Fibroblast of the conjunctiva (primary cell): ENCODE results near the gene C10orf62.
"Not testable (repeated sequence)": the region's sequence is repeated elsewhere in the genome, so short reads cannot be mapped to it uniquely, and the experiment has no call there.

Experiments
- DNase-seq: peaks from one replicate; pipeline ENCODE4 v3.0.0-alpha.2; 2010; ENCODE audit warnings: low read depth

C10orf62 gene

DNA sequence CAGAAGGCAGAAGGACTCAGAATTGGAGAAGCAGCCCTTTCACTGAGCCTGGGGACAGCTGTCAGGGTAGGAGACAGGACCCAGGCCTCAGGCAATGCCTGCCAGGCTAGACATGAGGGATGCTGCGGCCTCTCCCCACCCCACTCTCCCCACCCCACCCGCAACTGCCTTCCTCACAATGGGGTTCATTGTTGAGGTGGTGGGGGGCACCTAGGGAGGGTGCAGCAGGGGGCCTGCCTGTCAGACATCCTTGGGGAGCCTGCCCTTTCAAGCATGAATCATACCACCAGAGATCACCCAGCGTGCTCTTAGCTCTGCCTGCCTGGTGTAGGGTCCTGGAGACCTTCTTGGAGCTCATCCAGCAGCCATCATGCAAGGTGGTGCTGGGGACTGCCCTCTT is at the start of gene C10orf62:
TSS of gene C10orf62 (plus strand) at position 243 of the 400 bp plus-strand sequence. CDS start 177 bp downstream, outside the sequence.
- no peak for DNase-seq

- no peak for DNase-seq
Measured at GRCh38 chr10:97540669-97541500, 48.6 kb upstream of the C10orf62 start.

DNA sequence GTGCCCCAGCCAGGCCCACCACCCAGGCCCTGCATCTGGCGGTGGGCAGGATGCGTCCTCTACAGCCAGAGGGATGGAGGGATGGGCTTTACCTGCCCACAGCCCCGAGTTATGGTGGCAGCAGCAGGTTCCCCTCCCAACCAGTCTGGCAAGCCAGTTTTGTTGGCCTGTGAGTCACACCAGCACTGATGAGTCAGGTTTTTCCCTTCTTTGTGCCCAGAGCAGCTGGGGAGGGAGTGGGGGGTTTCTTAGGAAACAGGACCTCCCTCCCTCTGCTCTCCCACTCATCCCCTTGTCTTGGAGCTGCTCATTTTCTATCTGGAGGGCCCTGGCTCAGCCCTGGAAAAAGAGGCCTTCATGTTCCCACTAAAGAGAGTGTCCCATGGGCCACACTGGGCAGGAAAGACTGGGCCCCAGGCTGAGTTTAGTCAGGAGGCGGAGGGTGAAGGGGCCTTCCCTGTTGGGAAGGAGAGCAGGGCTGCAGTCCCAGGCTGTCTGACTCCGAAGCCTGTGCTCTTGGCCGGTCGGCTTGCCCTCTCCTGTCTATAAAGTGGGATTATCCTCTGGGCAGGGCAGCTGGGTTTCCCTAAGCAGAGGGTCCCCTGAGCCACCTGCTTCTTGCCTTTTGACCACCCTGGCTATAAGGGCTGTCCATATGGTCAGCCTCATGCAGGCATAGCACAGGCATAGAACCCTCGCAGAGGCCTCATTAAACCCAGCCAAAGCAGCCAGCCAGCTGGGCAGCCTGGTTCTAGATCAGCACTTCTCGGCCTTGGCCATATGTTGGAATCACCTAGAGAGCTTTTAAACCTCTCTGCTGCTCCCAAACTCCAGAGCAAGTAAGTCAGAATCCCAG is 47.1 kb upstream of the C10orf62 start:
- peak; percentile 96 for DNase-seq

GRCh38 chr10:97543025-97543546 is 46.4 kb upstream of the C10orf62 start:
- peak; percentile 89 for DNase-seq

- DNase-seq = no peak
Measured at GRCh38 chr10:97546456-97547270, 42.9 kb upstream of the C10orf62 start.

- no peak for DNase-seq
Measured at GRCh38 chr10:97547271-97547600, 42.3 kb upstream of the C10orf62 start.

DNA sequence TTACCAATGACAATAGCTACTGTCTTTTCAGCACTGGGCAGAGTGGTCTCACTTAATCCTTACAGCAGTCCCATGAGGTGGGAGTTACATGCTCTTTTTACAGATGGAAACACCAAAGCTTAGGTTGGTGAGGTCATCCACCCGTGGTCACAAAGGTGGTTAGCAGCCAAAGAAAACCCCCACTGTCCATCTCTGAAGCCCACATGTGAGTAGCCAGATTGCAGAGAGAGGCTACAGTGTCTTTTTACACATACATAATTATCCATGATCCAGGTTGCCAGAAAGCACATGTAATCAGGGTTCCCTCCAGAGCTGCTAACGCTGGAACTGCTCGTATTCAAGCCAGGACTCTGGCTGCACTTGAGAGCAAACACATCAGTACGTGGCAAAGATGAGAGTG is 41.6 kb upstream of the C10orf62 start:
- DNase-seq = no peak

- no peak for DNase-seq
Measured at GRCh38 chr10:97548828-97549455, 40.6 kb upstream of the C10orf62 start.

- DNase-seq = no peak
Measured at GRCh38 chr10:97549587-97550322, 39.8 kb upstream of the C10orf62 start.

- no peak for DNase-seq
Measured at GRCh38 chr10:97550336-97551149, 39.0 kb upstream of the C10orf62 start.

GRCh38 chr10:97551271-97551670 is 38.2 kb upstream of the C10orf62 start:
- DNase-seq = no peak

- DNase-seq = peak; percentile 67
Measured at GRCh38 chr10:97553575-97554031, 35.9 kb upstream of the C10orf62 start.

GRCh38 chr10:97554336-97554735 is 35.2 kb upstream of the C10orf62 start:
- DNase-seq = not testable (repeated sequence)

- not testable (repeated sequence) for DNase-seq
Measured at GRCh38 chr10:97555541-97555940, 34.0 kb upstream of the C10orf62 start.

- DNase-seq = not testable (repeated sequence)
Measured at GRCh38 chr10:97560731-97561381, 28.7 kb upstream of the C10orf62 start.

DNA sequence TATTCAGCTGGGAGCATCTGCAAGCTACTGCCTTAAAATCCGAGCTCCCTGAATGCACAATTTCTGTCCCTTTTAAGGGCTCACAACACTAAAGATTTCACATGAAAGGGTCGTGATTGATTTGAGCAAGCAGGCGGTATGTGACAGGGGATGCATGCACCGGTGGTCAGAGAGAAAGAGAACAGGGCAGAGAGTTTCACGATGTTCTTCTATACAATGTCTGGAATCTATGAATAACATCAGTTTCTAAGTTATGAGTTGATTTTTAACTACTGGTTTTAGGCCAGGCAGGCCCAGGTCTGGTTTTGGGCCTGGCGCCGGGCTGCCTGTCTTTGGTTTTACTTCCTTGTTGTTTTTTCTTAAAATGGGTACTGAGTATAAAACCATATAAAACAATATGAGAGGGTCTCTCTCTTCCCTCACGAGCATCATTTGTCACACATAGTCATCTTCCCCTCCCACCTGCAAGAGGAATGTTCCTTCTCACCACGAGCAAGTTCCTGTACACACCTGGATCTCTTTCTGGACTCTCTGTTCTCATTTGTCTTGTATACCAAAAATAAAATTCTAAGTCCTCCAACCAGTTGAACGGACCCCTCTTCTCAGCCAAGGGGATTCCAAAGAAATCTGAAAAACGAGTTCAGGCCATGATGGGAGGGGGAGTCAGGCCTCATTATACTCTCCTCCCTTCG is 28.0 kb upstream of the C10orf62 start:
- DNase-seq = not testable (repeated sequence)

GRCh38 chr10:97562329-97562728 is 27.2 kb upstream of the C10orf62 start:
- DNase-seq = not testable (repeated sequence)

GRCh38 chr10:97563337-97563736 is 26.2 kb upstream of the C10orf62 start:
- no peak for DNase-seq

GRCh38 chr10:97564776-97565175 is 24.7 kb upstream of the C10orf62 start:
- no peak for DNase-seq
